Uterus (tissue), 2 donors: ENCODE results near the gene MIGA2.

ENCODE experiments used
- POLR2A ChIP-seq, 2 donors: fragments of 450-650 bp; IDR thresholded peaks; one replicate each; pipeline ENCODE4 v1.6.1; 2016; ENCODE audit warnings: antibody characterized with exemption in 2 of 2, mild to moderate bottlenecking in 1 of 2, moderate library complexity in 1 of 2
- TF ChIP-seq, protein P1 (sequence below), 4 experiments: fragments of 200-600 bp in 2 of 4; fragments of 450-650 bp in 2 of 4; sonication (generic) in 2 of 4; IDR thresholded peaks; one replicate each; pipeline ENCODE4 v1.5.1; 2016 to 2019; ENCODE audit warnings: antibody characterized with exemption in 4 of 4, mild to moderate bottlenecking in 2 of 4, moderate library complexity in 1 of 4

DNA sequence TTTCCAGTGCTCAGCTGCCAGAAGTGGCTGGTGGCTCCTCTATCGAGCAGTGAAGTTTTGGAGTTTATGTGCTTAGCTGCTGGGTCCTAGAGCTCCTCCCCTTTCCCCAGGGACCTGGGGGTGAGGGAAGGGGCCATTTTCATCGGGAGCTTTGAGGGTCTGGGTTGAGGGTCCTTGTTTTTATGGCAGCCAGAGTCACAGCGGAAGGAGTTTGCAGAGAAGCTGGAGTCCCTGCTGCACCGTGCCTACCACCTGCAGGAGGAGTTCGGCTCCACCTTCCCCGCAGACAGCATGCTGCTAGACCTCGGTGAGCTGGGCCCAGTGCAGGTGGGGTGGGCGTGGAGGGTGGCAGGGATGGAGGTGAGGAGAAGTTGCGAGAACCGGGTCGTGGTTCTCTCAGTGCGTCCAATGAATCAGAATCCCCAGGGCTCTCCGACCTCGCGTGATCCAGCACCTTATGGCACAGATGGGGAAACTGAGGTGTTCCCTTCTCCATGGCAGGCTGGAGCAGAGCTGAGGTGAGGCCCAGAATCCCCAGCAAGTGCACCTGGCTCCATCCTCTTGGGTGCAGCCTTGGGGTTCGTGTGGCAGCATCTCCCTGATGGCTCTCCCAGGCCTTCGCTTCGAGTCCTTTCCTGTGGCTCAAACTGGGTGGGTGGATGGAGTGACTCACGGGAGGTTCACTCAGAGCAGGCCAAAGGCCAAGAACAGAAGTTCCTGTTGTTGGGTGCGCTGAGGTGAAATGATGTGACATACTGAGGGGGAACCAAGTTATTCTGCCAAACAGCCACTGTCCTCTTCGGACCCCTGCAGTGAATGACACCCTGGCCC, 22.8 kb downstream of the MIGA2 start:
- TF ChIP-seq, protein P1, sequence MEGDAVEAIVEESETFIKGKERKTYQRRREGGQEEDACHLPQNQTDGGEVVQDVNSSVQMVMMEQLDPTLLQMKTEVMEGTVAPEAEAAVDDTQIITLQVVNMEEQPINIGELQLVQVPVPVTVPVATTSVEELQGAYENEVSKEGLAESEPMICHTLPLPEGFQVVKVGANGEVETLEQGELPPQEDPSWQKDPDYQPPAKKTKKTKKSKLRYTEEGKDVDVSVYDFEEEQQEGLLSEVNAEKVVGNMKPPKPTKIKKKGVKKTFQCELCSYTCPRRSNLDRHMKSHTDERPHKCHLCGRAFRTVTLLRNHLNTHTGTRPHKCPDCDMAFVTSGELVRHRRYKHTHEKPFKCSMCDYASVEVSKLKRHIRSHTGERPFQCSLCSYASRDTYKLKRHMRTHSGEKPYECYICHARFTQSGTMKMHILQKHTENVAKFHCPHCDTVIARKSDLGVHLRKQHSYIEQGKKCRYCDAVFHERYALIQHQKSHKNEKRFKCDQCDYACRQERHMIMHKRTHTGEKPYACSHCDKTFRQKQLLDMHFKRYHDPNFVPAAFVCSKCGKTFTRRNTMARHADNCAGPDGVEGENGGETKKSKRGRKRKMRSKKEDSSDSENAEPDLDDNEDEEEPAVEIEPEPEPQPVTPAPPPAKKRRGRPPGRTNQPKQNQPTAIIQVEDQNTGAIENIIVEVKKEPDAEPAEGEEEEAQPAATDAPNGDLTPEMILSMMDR (IDR thresholded peaks at IDR 0.05): no peak
- no peak for TF ChIP-seq POLR2A (IDR thresholded peaks at IDR 0.05)
